A673 (cell line): ENCODE measurements around the gene KIAA1191. TPM values are rescaled to one million over a fixed set of nuclear protein-coding genes. Genes with fewer than 3 reads are reported as not detected.

Experiments
- BruUV-seq: library from RNA; stranded (reverse); fragments of 400-500 nt; replicated peaks from 2 replicates; lab custom pipeline; 2021; lab: Mats Ljungman, UMichigan
- CTCF ChIA-PET: fragments of 300-600 bp; sonication (Branson Sonifier 250); formaldehyde crosslinking; loops from one replicate; lab custom pipeline; 2022; ENCODE audit warnings: antibody characterized with exemption; lab: Charles Lee
- POLR2A ChIA-PET: fragments of 300-600 bp; sonication (Branson Sonifier 250); formaldehyde crosslinking; loops from one replicate; lab custom pipeline; 2022; ENCODE audit warnings: antibody characterized with exemption; ENCODE audit not compliant: low non-redundant PET; lab: Charles Lee
- DNase-seq: peaks from one replicate; pipeline ENCODE4 v3.0.0-alpha.2; 2015; ENCODE audit warnings: low spot score
- H3K27ac ChIP-seq: fragments of 200-600 bp; sonication (generic); 2 replicates; pipeline ENCODE4 v1.5.1; 2016; ENCODE audit warnings: mixed run types, low read depth, mild to moderate bottlenecking, mixed read lengths, antibody characterized with exemption, low read length; ENCODE audit not compliant: poor library complexity, severe bottlenecking
- H3K27me3 ChIP-seq: fragments of 200-600 bp; sonication (generic); replicated peaks from 2 replicates; pipeline ENCODE4 v1.6.1; 2017; ENCODE audit warnings: mixed run types, low read depth, mild to moderate bottlenecking, mixed read lengths, antibody characterized with exemption, low read length; ENCODE audit not compliant: insufficient read depth, poor library complexity
- H3K36me3 ChIP-seq: fragments of 200-600 bp; sonication (generic); 2 replicates; pipeline ENCODE4 v1.6.1; 2016; ENCODE audit warnings: mixed run types, mild to moderate bottlenecking, mixed read lengths, antibody characterized with exemption, low read length; ENCODE audit not compliant: insufficient read depth, poor library complexity, severe bottlenecking
- H3K4me1 ChIP-seq: fragments of 200-600 bp; sonication (generic); 2 replicates; pipeline ENCODE4 v1.6.1; 2017; ENCODE audit warnings: mixed run types, mild to moderate bottlenecking, mixed read lengths, antibody characterized with exemption, low read length; ENCODE audit not compliant: insufficient read depth, poor library complexity, severe bottlenecking
- H3K4me3 ChIP-seq: fragments of 200-600 bp; sonication (generic); 2 replicates; pipeline ENCODE4 v1.5.1; 2016; ENCODE audit warnings: low read depth, mixed run types, mild to moderate bottlenecking, mixed read lengths, low read length; ENCODE audit not compliant: poor library complexity, severe bottlenecking
- H3K9me3 ChIP-seq: fragments of 200-600 bp; sonication (generic); 2 replicates; pipeline ENCODE4 v1.6.1; 2016; ENCODE audit warnings: mixed run types, low read depth, mild to moderate bottlenecking, mixed read lengths, antibody characterized with exemption, low read length; ENCODE audit not compliant: poor library complexity, severe bottlenecking
- EZH2 ChIP-seq: fragments of 200-600 bp; sonication (generic); IDR thresholded peaks from 2 replicates; pipeline ENCODE4 v1.6.1; 2017; ENCODE audit warnings: borderline replicate concordance, low read depth, mild to moderate bottlenecking, mixed read lengths, antibody characterized with exemption, low read length; ENCODE audit not compliant: poor library complexity, severe bottlenecking
- intact Hi-C: fragments of 100-400 bp; cut with micrococcal nuclease; formaldehyde crosslinking; loops from one replicate; pipeline ENCODE4 v1.10.0; 2022; ENCODE audit not compliant: unreplicated experiment
- total RNA-seq: library from RNA; stranded (reverse); gene quantifications from 2 replicates; pipeline ENCODE4 v1.2.3, GENCODE V29; 2021
- TF ChIP-seq, protein P1 (sequence below): fragments of 300-800, 200-600 bp; sonication (generic); conservative IDR thresholded peaks from 2 replicates; pipeline ENCODE4 v1.5.1; 2017; ENCODE audit warnings: low read depth, mild to moderate bottlenecking, antibody characterized with exemption, low read length, moderate library complexity, mixed read lengths

KIAA1191 gene
- total RNA-seq, 1 experiment from 2014 or later, result 99.3 TPM

DNA sequence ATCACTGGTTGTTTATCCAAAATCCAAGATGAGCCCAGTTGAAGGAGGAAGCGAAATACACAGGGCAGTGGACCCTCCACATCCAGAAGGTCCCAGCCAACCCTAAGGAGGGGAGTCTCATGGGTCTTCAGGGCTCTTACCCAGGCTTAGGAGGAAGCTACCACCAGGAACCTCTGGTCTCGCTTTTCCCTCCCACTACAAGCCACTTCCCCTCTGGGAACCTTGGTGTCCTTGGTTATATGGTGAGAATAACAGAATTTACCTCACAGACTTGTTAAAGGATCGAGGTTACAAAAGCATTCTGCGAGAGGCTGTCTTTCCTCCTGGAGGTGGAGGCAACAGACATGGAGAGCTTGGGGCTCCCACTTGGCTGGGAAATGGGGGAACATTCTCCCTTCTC lies 30.4 kb upstream of the KIAA1191 start:
- no TSS peak for BruUV-seq
- Histone ChIP-seq H3K27me3 (no peaks in the 10 kb centered on the region), H3K4me3 (no peak overlapping the region), H3K4me1 (peaks cover 8% of the 10 kb centered on the region), H3K27ac (no peak overlapping the region), H3K9me3 (no peaks in the 10 kb centered on the region), H3K36me3 (no peaks in the 10 kb centered on the region)
- intact Hi-C loops, result no loop called here
- no peak for TF ChIP-seq EZH2
- TF ChIP-seq, protein P1, sequence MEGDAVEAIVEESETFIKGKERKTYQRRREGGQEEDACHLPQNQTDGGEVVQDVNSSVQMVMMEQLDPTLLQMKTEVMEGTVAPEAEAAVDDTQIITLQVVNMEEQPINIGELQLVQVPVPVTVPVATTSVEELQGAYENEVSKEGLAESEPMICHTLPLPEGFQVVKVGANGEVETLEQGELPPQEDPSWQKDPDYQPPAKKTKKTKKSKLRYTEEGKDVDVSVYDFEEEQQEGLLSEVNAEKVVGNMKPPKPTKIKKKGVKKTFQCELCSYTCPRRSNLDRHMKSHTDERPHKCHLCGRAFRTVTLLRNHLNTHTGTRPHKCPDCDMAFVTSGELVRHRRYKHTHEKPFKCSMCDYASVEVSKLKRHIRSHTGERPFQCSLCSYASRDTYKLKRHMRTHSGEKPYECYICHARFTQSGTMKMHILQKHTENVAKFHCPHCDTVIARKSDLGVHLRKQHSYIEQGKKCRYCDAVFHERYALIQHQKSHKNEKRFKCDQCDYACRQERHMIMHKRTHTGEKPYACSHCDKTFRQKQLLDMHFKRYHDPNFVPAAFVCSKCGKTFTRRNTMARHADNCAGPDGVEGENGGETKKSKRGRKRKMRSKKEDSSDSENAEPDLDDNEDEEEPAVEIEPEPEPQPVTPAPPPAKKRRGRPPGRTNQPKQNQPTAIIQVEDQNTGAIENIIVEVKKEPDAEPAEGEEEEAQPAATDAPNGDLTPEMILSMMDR, result no peak
- POLR2A ChIA-PET, result no interaction called here
- CTCF ChIA-PET, result no interaction called here
- DNase-seq, result no peak

DNA sequence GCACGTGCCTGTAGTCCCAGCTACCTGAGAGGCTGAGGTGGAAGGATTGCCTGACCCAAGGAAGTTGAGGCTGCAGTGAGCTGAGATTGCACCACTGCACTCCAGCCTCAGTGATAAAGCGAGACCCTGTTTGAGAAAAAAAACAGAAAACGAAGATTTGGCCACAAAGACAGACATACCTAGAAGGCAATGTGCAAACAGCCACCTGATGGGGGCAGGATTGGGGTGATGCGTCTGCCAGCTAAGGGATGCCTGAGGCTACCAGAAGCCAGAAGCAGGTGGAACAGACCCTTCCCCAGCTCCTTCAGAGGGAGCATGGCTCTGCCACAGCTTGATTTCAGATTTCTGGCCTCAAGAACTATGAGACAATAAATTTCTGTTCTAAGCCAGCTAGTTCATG lies 29.9 kb upstream of the KIAA1191 start:
- ChIA-PET CTCF (no interaction called here), POLR2A (no interaction called here)
- DNase-seq, result no peak
- intact Hi-C loops, result no loop called here
- no TSS peak for BruUV-seq
- H3K36me3 ChIP-seq, result peaks cover 4% of the 10 kb centered on the region
- no peaks in the 10 kb centered on the region for H3K9me3 ChIP-seq
- no peak overlapping the region for H3K4me3 ChIP-seq
- H3K4me1 ChIP-seq, result peaks cover 13% of the 10 kb centered on the region
- no peaks in the 10 kb centered on the region for H3K27me3 ChIP-seq
- TF ChIP-seq EZH2, result no peak
- TF ChIP-seq, protein P1, result no peak
- H3K27ac ChIP-seq, result no peak overlapping the region

DNA sequence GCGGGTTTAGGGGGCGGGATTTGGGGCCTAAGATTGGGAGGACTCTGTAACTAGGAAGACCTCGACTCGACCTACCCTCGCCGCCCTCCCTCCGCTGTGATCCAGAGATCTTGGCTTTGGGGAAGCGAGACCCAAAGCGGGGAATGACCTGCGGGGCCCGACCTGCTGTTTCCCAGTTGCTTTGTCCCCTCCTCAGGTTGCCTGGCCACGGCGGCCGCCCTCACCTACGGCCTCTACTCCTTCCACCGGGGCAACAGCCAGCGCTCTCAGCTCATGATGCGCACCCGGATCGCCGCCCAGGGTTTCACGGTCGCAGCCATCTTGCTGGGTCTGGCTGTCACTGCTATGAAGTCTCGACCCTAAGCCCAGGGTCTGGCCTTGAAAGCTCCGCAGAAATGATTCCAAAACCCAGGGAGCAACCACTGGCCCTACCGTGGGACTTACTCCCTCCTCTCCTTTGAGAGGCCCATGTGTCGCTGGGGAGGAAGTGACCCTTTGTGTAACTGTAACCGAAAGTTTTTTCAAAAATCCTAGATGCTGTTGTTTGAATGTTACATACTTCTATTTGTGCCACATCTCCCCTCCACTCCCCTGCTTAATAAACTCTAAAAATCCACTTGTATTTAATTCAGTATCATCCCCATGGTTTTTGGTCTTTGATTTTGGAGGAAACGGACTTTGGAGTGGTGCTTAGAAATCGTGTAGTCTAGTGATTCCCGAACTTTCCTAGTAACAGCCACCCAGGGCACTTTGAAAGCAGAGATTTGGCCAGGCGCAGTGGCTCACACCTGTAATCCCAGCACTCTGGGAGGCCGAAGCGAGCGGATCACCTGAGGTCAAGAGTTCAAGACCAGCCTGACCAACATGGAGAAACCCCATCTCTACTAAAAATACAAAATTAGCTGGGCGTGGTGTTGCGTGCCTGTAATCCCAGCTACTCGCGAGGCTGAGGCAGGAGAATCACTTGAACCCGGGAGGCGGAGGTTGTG lies 27.9 kb upstream of the KIAA1191 start:
- TF ChIP-seq EZH2, result no peak
- TF ChIP-seq, protein P1, result no peak
- BruUV-seq, result TSS peak; percentile 97
- intact Hi-C loops, result loop anchor here (5.0 kb wide), 1 partner anchor 148 kb away; the partner anchor contains the start of gene RNF44

More for the DNA sequence above, 27.9 kb upstream of the KIAA1191 start:
- peaks cover 13% of the 10 kb centered on the region for H3K4me1 ChIP-seq
- H3K36me3 ChIP-seq, result peaks cover 23% of the 10 kb centered on the region
- ChIA-PET CTCF (no interaction called here), POLR2A (no interaction called here)
- peak overlapping the region; percentile 99 for H3K27ac ChIP-seq
- no peaks in the 10 kb centered on the region for H3K9me3 ChIP-seq
- H3K4me3 ChIP-seq, result peak overlapping the region; percentile 95
- no peak for DNase-seq
- no peaks in the 10 kb centered on the region for H3K27me3 ChIP-seq
